HG02798 (cell line): ENCODE measurements around the gene DNAJC1.

Experiments used
- ATAC-seq: cut with Tn5 transposase; IDR thresholded peaks from one replicate; pipeline ENCODE4 v1.9.1; 2021; ENCODE audit warnings: mild to moderate bottlenecking; ENCODE audit not compliant: unreplicated experiment, poor library complexity

Gene DNAJC1

DNA sequence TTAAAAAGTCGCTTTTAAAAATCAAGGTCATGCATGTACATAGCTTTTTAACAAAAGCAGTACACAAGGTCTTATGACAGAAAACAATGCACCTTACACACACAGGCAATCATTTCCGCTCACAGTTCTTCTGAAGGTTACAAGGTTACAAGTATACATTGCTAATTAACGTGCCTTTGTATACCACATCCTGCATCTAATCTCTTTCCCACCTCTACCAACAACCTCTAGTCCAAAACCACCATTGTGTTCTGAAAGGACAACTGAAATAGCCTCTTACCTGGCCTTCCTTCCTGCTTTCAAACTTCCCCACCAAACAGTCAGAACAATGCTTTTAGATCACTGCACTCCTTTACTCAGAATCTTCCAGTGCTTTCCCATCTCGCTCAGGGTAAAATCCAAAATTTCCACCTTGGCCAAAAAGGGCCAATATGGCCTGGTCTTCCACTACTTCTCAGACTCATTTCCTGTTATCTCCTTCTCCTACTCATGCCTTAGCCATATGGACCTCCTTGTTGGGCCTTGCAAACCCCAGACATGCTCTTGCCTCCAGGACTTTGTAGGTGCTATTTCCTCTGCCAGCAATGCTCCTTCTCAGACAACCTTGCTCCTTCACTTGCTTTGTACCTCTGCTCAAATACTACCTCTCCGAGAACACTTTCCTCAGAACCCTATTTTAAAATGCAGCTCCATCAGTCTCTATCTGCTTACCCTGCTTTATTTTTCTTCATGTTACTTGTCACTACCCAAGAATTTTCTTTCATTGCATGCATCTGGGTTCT, 205.4 kb downstream of the DNAJC1 start:
- no peak for ATAC-seq

DNA sequence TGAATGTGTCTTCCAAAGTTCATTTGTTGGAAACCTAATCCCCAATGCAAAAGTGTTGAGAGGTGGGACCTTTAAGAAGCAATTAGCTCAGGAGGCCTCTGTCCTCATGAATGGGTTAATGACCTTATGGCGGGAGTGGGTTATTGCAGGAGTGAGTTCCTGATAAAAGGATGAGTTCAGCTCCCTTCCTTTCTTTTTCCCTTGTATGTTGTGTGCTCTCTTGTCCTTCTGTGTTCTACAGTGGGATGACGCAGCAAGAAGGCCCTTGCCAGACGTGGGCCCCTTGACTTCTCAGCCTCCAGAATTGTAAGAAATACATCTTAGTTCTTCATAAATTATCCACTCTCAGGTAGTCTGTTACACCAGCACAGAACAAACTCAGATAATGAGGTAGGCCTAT, 206.0 kb downstream of the DNAJC1 start:
- ATAC-seq: no peak

- no peak for ATAC-seq
These were observed 212.3 kb downstream of the DNAJC1 start for GRCh38 chr10:21791276-21791675.

DNA sequence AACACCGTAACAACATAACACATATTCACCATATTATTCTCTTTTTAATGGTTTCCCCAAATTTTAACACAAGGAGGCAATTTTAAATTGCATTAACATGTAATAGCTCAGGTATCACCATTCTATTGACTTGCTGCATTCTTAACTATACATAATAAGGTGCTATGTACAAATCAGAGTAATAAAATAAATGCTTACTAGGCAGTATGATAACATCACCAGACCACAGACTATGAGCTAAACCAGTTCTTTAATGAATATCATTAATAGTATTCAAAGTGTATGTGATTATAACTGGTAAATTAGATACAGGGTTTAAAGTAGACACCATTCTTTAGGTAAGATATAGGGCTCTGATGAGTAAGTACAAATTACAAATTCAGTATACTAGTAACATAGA, 226.6 kb downstream of the DNAJC1 start:
- ATAC-seq: no peak

DNA sequence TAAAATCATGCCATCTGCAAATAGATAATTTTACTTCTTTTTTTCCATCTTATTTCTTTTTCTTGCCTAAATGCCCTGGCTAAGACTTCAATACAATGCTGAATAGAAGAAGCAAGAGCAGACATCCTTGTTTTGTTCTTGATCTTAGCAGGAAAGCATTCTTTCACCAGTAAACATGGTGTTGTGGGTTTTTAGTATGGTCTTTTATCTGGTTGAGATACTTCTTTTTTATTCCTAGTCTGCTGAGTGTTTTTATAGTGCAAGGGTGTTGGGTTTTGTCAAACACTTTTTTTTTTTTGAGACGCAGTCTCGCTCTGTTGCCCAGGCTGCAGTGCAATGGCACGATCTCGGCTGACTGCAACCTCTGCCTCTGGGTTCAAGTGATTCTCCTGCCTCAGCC, 232.3 kb downstream of the DNAJC1 start:
- no peak for ATAC-seq

GRCh38 chr10:21769041-21769440, 234.5 kb downstream of the DNAJC1 start:
- ATAC-seq: no peak

DNA sequence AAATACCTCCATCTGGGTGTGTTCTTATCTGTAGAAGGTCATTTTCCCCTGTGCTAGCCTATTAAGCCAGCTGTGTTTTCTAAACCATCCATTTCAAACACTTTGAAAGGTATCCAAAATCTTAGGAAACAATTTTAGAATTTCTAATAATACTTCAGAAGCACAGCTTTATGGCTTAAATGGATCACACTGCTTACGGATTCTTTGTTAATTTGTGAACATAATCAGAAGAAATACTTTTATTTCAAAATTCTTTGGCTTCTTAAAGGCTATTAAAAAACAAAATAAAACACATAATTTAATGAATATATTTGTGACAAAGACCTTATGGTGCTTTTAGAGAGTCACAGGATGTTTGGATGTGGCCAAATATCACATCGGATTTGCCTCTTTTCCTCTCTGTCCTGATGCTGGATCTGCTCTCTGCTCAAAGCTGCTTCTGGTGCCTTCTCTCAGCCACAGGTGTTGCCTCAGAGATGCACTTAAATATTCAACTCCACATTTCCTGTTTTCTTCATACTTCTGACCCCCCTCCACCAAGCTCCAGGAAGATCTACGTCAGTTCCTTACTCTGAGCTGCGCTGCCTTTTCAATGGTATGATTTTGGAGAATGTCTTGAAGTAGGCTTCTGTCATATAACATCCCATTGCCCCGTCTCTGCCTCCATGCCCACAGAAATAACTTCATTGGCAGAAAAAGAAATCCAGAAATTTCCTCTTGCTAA, 238.9 kb downstream of the DNAJC1 start:
- ATAC-seq: no peak

- no peak for ATAC-seq
These were observed 243.2 kb downstream of the DNAJC1 start for GRCh38 chr10:21760332-21760731.

- no peak for ATAC-seq
These were observed 244.3 kb downstream of the DNAJC1 start for GRCh38 chr10:21759232-21759631.

DNA sequence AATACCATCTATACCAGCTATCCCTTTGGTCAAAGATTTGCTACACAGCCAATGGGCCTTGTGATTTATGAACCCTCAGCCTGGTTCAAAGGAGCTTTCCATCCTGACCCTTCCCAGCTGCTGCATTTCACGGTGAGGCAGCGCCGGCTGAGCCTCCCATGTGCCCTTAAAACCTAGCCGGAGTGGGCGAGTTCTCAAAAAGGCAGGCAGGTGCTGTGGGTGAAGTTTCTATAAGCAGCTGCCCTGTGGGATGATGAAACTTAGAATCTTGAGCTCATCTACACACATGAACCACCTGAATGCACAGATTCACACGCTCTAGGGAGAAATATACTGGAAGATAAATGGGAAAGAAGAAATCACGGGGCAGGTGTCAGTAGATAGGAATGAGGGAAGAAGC, 244.8 kb downstream of the DNAJC1 start:
- no peak for ATAC-seq

GRCh38 chr10:21758239-21758638, 245.3 kb downstream of the DNAJC1 start:
- ATAC-seq: no peak

DNA sequence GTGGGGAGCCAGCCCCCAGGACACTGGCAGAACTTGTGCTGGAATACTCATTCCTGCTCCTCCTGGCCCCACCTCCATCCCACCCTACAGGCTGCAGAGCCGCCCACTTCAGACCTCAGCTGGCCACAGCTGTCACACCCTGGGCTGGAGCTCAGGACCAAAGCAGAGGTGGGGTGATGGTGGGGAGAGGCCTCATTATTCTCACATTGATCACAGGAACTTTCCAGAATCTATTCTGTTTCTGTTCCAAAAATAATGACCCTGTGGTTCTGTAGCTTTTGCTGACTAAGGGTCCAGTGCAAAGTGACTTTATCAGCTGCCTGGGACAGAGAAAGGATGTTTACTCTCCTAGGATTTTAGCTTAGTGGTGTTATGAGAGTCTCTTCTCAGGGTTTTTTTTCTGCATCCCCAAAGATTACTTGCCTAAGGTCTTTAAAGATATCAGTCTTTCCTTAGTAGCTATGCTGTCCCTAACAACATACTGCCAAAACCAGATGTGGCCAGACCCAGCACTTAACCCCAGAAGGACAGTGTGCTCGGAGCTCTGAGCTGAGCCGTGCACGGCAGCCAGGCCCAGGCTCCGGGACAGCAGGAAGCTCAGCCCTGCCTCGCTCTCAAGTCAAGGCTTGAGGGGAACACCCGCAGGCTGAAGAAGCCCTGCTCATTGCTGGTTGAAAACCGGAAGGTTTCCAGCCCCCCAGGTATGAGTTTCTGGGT, 246.2 kb downstream of the DNAJC1 start:
- ATAC-seq: no peak

- no peak for ATAC-seq
These were observed 246.8 kb downstream of the DNAJC1 start for GRCh38 chr10:21756707-21757106.

DNA sequence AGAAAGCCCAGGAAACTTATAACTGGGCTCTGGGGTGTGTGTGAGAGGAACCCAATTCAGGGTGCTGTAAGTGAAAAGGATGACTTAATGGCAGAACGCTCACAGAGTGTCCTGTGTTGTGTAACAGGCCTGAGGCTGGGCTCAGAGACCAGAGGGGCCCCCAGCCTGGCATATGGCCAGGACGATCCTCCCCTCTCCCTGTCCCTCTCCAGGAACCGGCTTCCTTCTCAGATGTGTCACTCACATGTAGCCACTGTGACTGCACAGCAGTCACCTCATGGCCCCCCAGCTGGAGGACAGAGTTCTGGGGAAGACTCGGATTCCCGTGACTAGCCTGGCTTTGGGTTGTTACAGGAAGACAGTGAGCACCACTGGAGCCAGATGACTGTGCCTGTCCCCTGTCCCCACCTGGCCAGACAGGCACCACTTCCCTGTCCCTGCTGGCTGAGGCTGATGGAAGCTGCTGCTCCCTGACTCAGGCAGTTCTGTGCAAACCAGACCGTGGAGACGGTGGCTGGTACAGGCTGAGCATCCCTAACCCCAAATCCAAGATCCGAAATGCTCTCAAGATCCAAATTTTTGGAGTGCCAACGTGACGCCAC, 249.0 kb downstream of the DNAJC1 start:
- no peak for ATAC-seq

DNA sequence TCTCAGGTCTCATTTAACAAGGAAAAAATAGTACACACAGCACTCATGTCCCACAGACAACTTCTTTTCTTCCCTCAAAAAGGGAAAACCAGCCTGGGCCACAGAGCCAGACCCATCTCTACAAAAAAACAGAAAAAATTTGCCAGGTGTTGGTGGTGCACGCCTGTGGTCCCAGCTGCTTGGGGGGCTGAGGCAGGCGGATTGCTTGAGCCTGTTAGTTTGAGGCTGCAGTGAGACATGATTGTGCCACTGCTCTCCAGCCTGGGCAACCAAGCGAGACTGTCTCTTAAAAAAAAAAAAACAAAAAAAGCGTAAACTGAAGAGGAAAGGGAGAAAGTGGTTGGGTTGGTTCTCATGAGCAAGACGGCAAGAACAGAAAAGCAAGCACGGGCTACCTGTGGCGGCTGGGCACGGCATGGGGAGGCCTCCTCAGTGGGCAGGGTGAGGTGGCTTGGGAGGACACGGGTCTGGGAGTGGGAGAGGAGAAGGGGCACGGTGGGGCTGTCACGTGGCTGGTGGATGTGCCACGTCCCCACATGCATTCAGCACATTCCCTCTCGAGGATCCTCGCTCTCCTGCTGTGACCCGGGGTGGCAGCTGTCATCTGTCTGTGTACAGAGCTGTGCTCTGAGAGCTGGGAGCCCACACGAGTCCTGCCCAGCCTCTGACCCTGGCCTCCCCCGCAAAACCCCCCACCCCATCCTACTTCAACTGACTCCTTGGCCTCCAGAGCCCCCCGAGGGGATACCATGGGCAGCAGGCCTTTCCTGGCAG, 249.8 kb downstream of the DNAJC1 start:
- ATAC-seq: no peak

- no peak for ATAC-seq
These were observed 251.9 kb downstream of the DNAJC1 start for GRCh38 chr10:21751341-21752310.

GRCh38 chr10:21750424-21750823, 253.1 kb downstream of the DNAJC1 start:
- ATAC-seq: no peak

DNA sequence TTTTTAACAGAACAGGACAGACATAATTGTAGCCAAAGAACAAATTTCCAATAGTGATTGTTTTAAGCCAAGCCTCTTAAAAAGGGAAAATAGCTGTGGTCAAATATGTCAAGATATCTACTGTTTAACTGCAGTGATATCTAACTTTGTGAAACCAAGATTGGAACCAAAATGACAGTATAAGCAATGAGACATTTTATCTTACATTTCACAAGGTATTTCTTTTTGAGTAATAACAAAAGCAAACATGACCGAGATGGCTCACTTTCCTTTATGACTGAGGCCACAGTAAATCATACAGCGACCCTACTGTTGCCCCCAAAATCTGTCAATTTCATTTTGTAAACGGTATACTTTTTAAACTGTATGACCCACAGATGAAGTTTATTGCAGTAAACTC, 253.7 kb downstream of the DNAJC1 start:
- ATAC-seq: no peak

DNA sequence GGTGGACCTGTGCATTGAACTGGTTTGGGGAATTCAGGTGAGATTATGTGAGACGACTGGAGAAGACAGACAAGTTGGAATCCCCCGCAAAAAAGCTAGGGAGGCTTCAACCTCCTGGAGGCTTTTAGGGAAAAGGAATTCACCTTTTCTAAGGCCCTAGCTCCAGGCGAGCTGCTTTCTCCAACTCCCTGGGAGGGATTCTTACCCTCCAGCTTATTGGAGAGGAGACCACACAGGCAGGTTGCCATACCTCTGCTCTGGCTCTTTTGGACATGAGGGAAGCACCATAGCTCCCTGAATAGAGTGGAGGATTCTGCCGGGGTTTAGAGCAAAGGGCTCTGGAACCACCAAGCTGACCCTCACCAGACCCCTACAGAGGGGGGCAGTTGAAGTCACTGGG, 255.7 kb downstream of the DNAJC1 start:
- no peak for ATAC-seq
